MM.1S (cell line): Measurements from ENCODE around the gene TACR2.

Experiments
- CTCF ChIP-seq: fragments of 300-600 bp; sonication (generic); IDR thresholded peaks from 2 replicates; pipeline ENCODE4 v1.5.1; 2016; ENCODE audit warnings: antibody characterized with exemption, low read length, mixed read lengths
- EZH2 ChIP-seq: fragments of 300-600 bp; sonication (generic); optimal IDR thresholded peaks from 2 replicates; pipeline ENCODE3; 2017; ENCODE audit warnings: low read depth, mild to moderate bottlenecking, antibody characterized with exemption, low read length, mixed read lengths

GRCh38 chr10:69405221-69405620 is 11.5 kb downstream of the TACR2 start:
- no peak for TF ChIP-seq CTCF
- no peak for TF ChIP-seq EZH2
